GM19463 (cell line): ENCODE measurements around the gene CYP17A1.
A peak's percentile ranks its signal among the peaks of the same experiment; 100 is the strongest.

ENCODE experiments used
- ATAC-seq: cut with Tn5 transposase; IDR thresholded peaks from one replicate; pipeline ENCODE4 v1.9.1; 2021; ENCODE audit warnings: mild to moderate bottlenecking, moderate library complexity; ENCODE audit not compliant: unreplicated experiment

The CYP17A1 gene

GRCh38 chr10:102811346-102811745 is 25.9 kb downstream of the CYP17A1 start:
- ATAC-seq, result no peak

GRCh38 chr10:102808380-102808779 is 28.8 kb downstream of the CYP17A1 start:
- no peak for ATAC-seq

GRCh38 chr10:102804382-102805055 is 32.7 kb downstream of the CYP17A1 start:
- ATAC-seq, result no peak

GRCh38 chr10:102802920-102803534 is 34.2 kb downstream of the CYP17A1 start:
- ATAC-seq, result peak; percentile 68

- no peak for ATAC-seq
Measured at GRCh38 chr10:102801978-102802377, 35.2 kb downstream of the CYP17A1 start.

GRCh38 chr10:102801496-102801895 is 35.7 kb downstream of the CYP17A1 start:
- no peak for ATAC-seq

- no peak for ATAC-seq
Measured at GRCh38 chr10:102800611-102801335, 36.4 kb downstream of the CYP17A1 start.

- no peak for ATAC-seq
Measured at GRCh38 chr10:102799691-102800471, 37.3 kb downstream of the CYP17A1 start.

- peak; percentile 99 for ATAC-seq
Measured at GRCh38 chr10:102796407-102797176, 40.6 kb downstream of the CYP17A1 start.

GRCh38 chr10:102795453-102796406 is 41.5 kb downstream of the CYP17A1 start:
- ATAC-seq, result no peak

GRCh38 chr10:102791754-102792395 is 45.3 kb downstream of the CYP17A1 start:
- ATAC-seq, result no peak

- no peak for ATAC-seq
Measured at GRCh38 chr10:102785818-102786217, 51.4 kb downstream of the CYP17A1 start.

GRCh38 chr10:102783568-102783967 is 53.6 kb downstream of the CYP17A1 start:
- ATAC-seq, result no peak

GRCh38 chr10:102782673-102783551 is 54.3 kb downstream of the CYP17A1 start:
- ATAC-seq, result no peak

- ATAC-seq, result no peak
Measured at GRCh38 chr10:102781921-102782557, 55.2 kb downstream of the CYP17A1 start.

- ATAC-seq, result no peak
Measured at GRCh38 chr10:102781090-102781920, 55.9 kb downstream of the CYP17A1 start.
